ENCODE data around the gene CHST6.
"Not testable (repeated sequence)": the region's sequence is repeated elsewhere in the genome, so short reads cannot be mapped to it uniquely, and the experiment has no call there.

CHST6 gene

GRCh38 chr16:75529056-75529905 is 34.0 kb upstream of the CHST6 start:
- H3K9me3 ChIP-seq (replicated peaks; ENCODE audit: low read length): no peaks in the 10 kb centered on the region

GRCh38 chr16:75527825-75528299 is 32.6 kb upstream of the CHST6 start:
- Histone ChIP-seq H3K9me3 (replicated peaks; ENCODE audit: low read length) (no peaks in the 10 kb centered on the region), H3K4me3 (ENCODE audit: low read length) (no peak overlapping the region), H3K9ac (ENCODE audit: low read depth, low read length) (no peak overlapping the region), H3K4me1 (ENCODE audit: control insufficient read depth, insufficient read depth, low read length) (no peaks in the 10 kb centered on the region), H3K4me2 (ENCODE audit: low read length) (no peak overlapping the region), H3K36me3 (ENCODE audit: insufficient read depth, low read length) (no peaks in the 10 kb centered on the region), H3K27me3 (ENCODE audit: control insufficient read depth, insufficient read depth, low read length) (peaks cover 10% of the 10 kb centered on the region)

More at GRCh38 chr16:75529056-75529905, 34.0 kb upstream of the CHST6 start:
- Histone ChIP-seq H3K27me3 (ENCODE audit: control insufficient read depth, insufficient read depth, low read length) (peaks cover 13% of the 10 kb centered on the region), H3K4me2 (ENCODE audit: low read length) (no peak overlapping the region), H3K36me3 (ENCODE audit: insufficient read depth, low read length) (no peaks in the 10 kb centered on the region), H3K4me1 (ENCODE audit: control insufficient read depth, insufficient read depth, low read length) (no peaks in the 10 kb centered on the region), H3K4me3 (ENCODE audit: low read length) (no peak overlapping the region), H3K9ac (ENCODE audit: low read depth, low read length) (no peak overlapping the region)

GRCh38 chr16:75526032-75526790 is 31.0 kb upstream of the CHST6 start:
- Histone ChIP-seq H3K4me3 (ENCODE audit: low read length) (no peak overlapping the region), H3K4me1 (ENCODE audit: control insufficient read depth, insufficient read depth, low read length) (no peaks in the 10 kb centered on the region), H3K27me3 (ENCODE audit: control insufficient read depth, insufficient read depth, low read length) (no peaks in the 10 kb centered on the region), H3K9me3 (replicated peaks; ENCODE audit: low read length) (no peaks in the 10 kb centered on the region), H3K4me2 (ENCODE audit: low read length) (no peak overlapping the region), H3K9ac (ENCODE audit: low read depth, low read length) (no peak overlapping the region), H3K36me3 (ENCODE audit: insufficient read depth, low read length) (no peaks in the 10 kb centered on the region)

- Histone ChIP-seq H3K9ac (ENCODE audit: low read depth, low read length) (no peak overlapping the region), H3K4me1 (ENCODE audit: control insufficient read depth, insufficient read depth, low read length) (peaks cover 8% of the 10 kb centered on the region), H3K4me2 (ENCODE audit: low read length) (no peak overlapping the region)
These were observed 23.9 kb upstream of the CHST6 start for GRCh38 chr16:75519175-75519574.

GRCh38 chr16:75516189-75516966 is 21.1 kb upstream of the CHST6 start:
- Histone ChIP-seq H3K4me3 (ENCODE audit: low read length) (peak overlapping the region; percentile 80), H3K9ac (ENCODE audit: low read depth, low read length) (peak overlapping the region; percentile 90), H3K4me2 (ENCODE audit: low read length) (peak overlapping the region; percentile 81)
- H3K27me3 ChIP-seq (ENCODE audit: control insufficient read depth, insufficient read depth, low read length); H3K9me3 ChIP-seq (replicated peaks; ENCODE audit: low read length); H3K36me3 ChIP-seq (ENCODE audit: insufficient read depth, low read length); H3K4me1 ChIP-seq (ENCODE audit: control insufficient read depth, insufficient read depth, low read length): not testable (repeated sequence)

More at GRCh38 chr16:75519175-75519574, 23.9 kb upstream of the CHST6 start:
- no peaks in the 10 kb centered on the region for H3K27me3 ChIP-seq (ENCODE audit: control insufficient read depth, insufficient read depth, low read length)
- no peaks in the 10 kb centered on the region for H3K9me3 ChIP-seq (replicated peaks; ENCODE audit: low read length)
- H3K4me3 ChIP-seq (ENCODE audit: low read length): no peak overlapping the region
- no peaks in the 10 kb centered on the region for H3K36me3 ChIP-seq (ENCODE audit: insufficient read depth, low read length)

GRCh38 chr16:75514296-75514695 is 19.1 kb upstream of the CHST6 start:
- Histone ChIP-seq H3K4me2 (ENCODE audit: low read length) (no peak overlapping the region), H3K4me1 (ENCODE audit: control insufficient read depth, insufficient read depth, low read length) (peaks cover 12% of the 10 kb centered on the region), H3K9me3 (replicated peaks; ENCODE audit: low read length) (no peaks in the 10 kb centered on the region), H3K4me3 (ENCODE audit: low read length) (no peak overlapping the region), H3K9ac (ENCODE audit: low read depth, low read length) (no peak overlapping the region), H3K27me3 (ENCODE audit: control insufficient read depth, insufficient read depth, low read length) (no peaks in the 10 kb centered on the region), H3K36me3 (ENCODE audit: insufficient read depth, low read length) (no peaks in the 10 kb centered on the region)

- Histone ChIP-seq H3K4me1 (ENCODE audit: control insufficient read depth, insufficient read depth, low read length) (peaks cover 33% of the 10 kb centered on the region), H3K9me3 (replicated peaks; ENCODE audit: low read length) (no peaks in the 10 kb centered on the region), H3K36me3 (ENCODE audit: insufficient read depth, low read length) (no peaks in the 10 kb centered on the region), H3K4me3 (ENCODE audit: low read length) (no peak overlapping the region), H3K4me2 (ENCODE audit: low read length) (peak overlapping the region; percentile 32), H3K27me3 (ENCODE audit: control insufficient read depth, insufficient read depth, low read length) (no peaks in the 10 kb centered on the region), H3K9ac (ENCODE audit: low read depth, low read length) (no peak overlapping the region)
These were observed 11.3 kb upstream of the CHST6 start for GRCh38 chr16:75506574-75506973.

- no peaks in the 10 kb centered on the region for H3K27me3 ChIP-seq (ENCODE audit: control insufficient read depth, insufficient read depth, low read length)
- H3K9me3 ChIP-seq (replicated peaks; ENCODE audit: low read length): no peaks in the 10 kb centered on the region
- peak overlapping the region; percentile 32 for H3K4me2 ChIP-seq (ENCODE audit: low read length)
- no peaks in the 10 kb centered on the region for H3K36me3 ChIP-seq (ENCODE audit: insufficient read depth, low read length)
- peak overlapping the region; percentile 10 for H3K4me3 ChIP-seq (ENCODE audit: low read length)
- peaks cover 37% of the 10 kb centered on the region for H3K4me1 ChIP-seq (ENCODE audit: control insufficient read depth, insufficient read depth, low read length)
- no peak overlapping the region for H3K9ac ChIP-seq (ENCODE audit: low read depth, low read length)
These were observed 10.9 kb upstream of the CHST6 start for GRCh38 chr16:75506107-75506506.

- no peak overlapping the region for H3K4me3 ChIP-seq (ENCODE audit: low read length)
- no peaks in the 10 kb centered on the region for H3K27me3 ChIP-seq (ENCODE audit: control insufficient read depth, insufficient read depth, low read length)
These were observed 8.6 kb upstream of the CHST6 start for GRCh38 chr16:75503801-75504200.

GRCh38 chr16:75502916-75503605 is 7.8 kb upstream of the CHST6 start:
- Histone ChIP-seq H3K4me1 (ENCODE audit: control insufficient read depth, insufficient read depth, low read length) (peaks cover 31% of the 10 kb centered on the region), H3K9ac (ENCODE audit: low read depth, low read length) (no peak overlapping the region), H3K4me3 (ENCODE audit: low read length) (no peak overlapping the region), H3K27me3 (ENCODE audit: control insufficient read depth, insufficient read depth, low read length) (no peaks in the 10 kb centered on the region), H3K9me3 (replicated peaks; ENCODE audit: low read length) (no peaks in the 10 kb centered on the region), H3K36me3 (ENCODE audit: insufficient read depth, low read length) (no peaks in the 10 kb centered on the region), H3K4me2 (ENCODE audit: low read length) (peak overlapping the region; percentile 15)

More at GRCh38 chr16:75503801-75504200, 8.6 kb upstream of the CHST6 start:
- no peak overlapping the region for H3K9ac ChIP-seq (ENCODE audit: low read depth, low read length)
- no peaks in the 10 kb centered on the region for H3K36me3 ChIP-seq (ENCODE audit: insufficient read depth, low read length)
- no peak overlapping the region for H3K4me2 ChIP-seq (ENCODE audit: low read length)
- no peaks in the 10 kb centered on the region for H3K9me3 ChIP-seq (replicated peaks; ENCODE audit: low read length)
- H3K4me1 ChIP-seq (ENCODE audit: control insufficient read depth, insufficient read depth, low read length): peaks cover 31% of the 10 kb centered on the region

Data from skeletal muscle satellite cell (primary cell).